K562 (cell line): ENCODE results near the gene C11orf54.

Source experiments
- BHLHE40 ChIP-seq: IDR thresholded peaks from 2 replicates; pipeline ENCODE4 v1.6.1; 2011; ENCODE audit warnings: low read length, improper control_type of control experiment
- KAT2B ChIP-seq: IDR thresholded peaks from one replicate; pipeline ENCODE4 v1.6.1; 2012; ENCODE audit warnings: low read depth, mild to moderate bottlenecking, control low read depth, inconsistent platforms, low read length, moderate library complexity
- KDM1A ChIP-seq, 2 experiments: fragments of 450-650 bp; IDR thresholded peaks; 2 replicates each; pipeline ENCODE4 v1.6.1; 2016; ENCODE audit warnings: mild to moderate bottlenecking in 2 of 2
- TAF15 ChIP-seq: fragments of 200-400 bp; formaldehyde crosslinking; IDR thresholded peaks from 2 replicates; pipeline ENCODE4 v1.6.1; 2017; ENCODE audit warnings: mild to moderate bottlenecking, low read depth, low read length, moderate library complexity
- TARDBP ChIP-seq: fragments of 450-650 bp; IDR thresholded peaks from 2 replicates; pipeline ENCODE4 v1.6.1; 2016
- ZNF780A ChIP-seq: fragments of 250-450 bp; sonication (Bioruptor Pico); IDR thresholded peaks from 2 replicates; pipeline ENCODE4 v1.5.0; 2021; ENCODE audit warnings: mild to moderate bottlenecking
- TF ChIP-seq, protein P1 (sequence below), 3 experiments: IDR thresholded peaks in 2 of 3; conservative IDR thresholded peaks in 1 of 3; 2 replicates each; pipeline ENCODE4 v1.5.1; 2011 to 2012; ENCODE audit warnings: low read length in 3 of 3, mild to moderate bottlenecking in 3 of 3, control low read depth in 2 of 3, improper control_type of control experiment in 1 of 3, inconsistent platforms in 1 of 3, low read depth in 1 of 3, mixed read lengths in 1 of 3, moderate library complexity in 1 of 3; ENCODE audit not compliant: insufficient read depth in 2 of 3
- TF ChIP-seq, protein P2 (sequence below): fragments of 250-450 bp; sonication (Bioruptor Pico); IDR thresholded peaks from 2 replicates; pipeline ENCODE4 v1.5.0; 2021
- TF ChIP-seq, protein P3 (sequence below): IDR thresholded peaks from 3 replicates; pipeline ENCODE4 v1.6.1; 2011; ENCODE audit warnings: borderline replicate concordance, mild to moderate bottlenecking; ENCODE audit not compliant: insufficient read length, insufficient read depth

DNA sequence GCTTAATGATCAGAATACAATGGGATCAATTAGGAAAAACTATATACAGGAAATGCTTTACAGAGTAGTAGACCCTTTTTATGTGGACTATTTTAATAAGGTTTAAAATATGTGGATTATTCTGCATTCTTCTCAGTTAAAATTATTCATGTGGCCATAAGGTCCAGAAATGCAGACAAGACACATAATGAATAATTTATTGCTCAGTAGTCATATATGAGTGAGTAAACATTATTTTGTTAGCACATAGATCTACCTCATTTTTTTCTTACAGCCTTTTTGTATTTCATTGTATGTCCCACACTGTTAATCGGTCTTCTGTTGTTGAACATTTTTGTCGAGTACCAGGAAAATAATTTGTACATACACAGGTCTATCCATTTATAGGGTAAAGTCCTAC lies 63.4 kb downstream of the C11orf54 start:
- no peak for TF ChIP-seq TARDBP
- TF ChIP-seq, protein P1, sequence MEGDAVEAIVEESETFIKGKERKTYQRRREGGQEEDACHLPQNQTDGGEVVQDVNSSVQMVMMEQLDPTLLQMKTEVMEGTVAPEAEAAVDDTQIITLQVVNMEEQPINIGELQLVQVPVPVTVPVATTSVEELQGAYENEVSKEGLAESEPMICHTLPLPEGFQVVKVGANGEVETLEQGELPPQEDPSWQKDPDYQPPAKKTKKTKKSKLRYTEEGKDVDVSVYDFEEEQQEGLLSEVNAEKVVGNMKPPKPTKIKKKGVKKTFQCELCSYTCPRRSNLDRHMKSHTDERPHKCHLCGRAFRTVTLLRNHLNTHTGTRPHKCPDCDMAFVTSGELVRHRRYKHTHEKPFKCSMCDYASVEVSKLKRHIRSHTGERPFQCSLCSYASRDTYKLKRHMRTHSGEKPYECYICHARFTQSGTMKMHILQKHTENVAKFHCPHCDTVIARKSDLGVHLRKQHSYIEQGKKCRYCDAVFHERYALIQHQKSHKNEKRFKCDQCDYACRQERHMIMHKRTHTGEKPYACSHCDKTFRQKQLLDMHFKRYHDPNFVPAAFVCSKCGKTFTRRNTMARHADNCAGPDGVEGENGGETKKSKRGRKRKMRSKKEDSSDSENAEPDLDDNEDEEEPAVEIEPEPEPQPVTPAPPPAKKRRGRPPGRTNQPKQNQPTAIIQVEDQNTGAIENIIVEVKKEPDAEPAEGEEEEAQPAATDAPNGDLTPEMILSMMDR (IDR thresholded peaks at IDR 0.05 in 2 of 3, conservative IDR thresholded peaks at IDR 0.05 in 1 of 3; ENCODE audit: insufficient read depth in 2 of 3, low read depth in 1 of 3, low read length in 3 of 3): no peak
- TF ChIP-seq KAT2B: no peak
- TF ChIP-seq TAF15: no peak
- TF ChIP-seq BHLHE40: no peak
- TF ChIP-seq, protein P2, sequence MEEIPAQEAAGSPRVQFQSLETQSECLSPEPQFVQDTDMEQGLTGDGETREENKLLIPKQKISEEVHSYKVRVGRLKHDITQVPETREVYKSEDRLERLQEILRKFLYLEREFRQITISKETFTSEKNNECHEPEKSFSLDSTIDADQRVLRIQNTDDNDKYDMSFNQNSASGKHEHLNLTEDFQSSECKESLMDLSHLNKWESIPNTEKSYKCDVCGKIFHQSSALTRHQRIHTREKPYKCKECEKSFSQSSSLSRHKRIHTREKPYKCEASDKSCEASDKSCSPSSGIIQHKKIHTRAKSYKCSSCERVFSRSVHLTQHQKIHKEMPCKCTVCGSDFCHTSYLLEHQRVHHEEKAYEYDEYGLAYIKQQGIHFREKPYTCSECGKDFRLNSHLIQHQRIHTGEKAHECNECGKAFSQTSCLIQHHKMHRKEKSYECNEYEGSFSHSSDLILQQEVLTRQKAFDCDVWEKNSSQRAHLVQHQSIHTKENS: no peak
- TF ChIP-seq, protein P3, sequence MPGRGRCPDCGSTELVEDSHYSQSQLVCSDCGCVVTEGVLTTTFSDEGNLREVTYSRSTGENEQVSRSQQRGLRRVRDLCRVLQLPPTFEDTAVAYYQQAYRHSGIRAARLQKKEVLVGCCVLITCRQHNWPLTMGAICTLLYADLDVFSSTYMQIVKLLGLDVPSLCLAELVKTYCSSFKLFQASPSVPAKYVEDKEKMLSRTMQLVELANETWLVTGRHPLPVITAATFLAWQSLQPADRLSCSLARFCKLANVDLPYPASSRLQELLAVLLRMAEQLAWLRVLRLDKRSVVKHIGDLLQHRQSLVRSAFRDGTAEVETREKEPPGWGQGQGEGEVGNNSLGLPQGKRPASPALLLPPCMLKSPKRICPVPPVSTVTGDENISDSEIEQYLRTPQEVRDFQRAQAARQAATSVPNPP: no peak
- no peak for TF ChIP-seq KDM1A (IDR thresholded peaks at IDR 0.05)
- no peak for TF ChIP-seq ZNF780A (CRISPR knock-in tag)
